Activated T-helper 1 cell treated with anti-CD3 and anti-CD28 coated beads, Interleukin-12 subunit alpha, Interleukin-12 subunit beta, Interleukin-2, Interleukin-4 antibody, amounts not matched to agents 30 ng/mL and 10 ng/mL and 1 ng/mL, durations not matched to agents 14 hours and 24 hours and 36 hours (primary cell): ENCODE results near the gene NAT14. TPM values are rescaled to one million over a fixed set of nuclear protein-coding genes. Genes with fewer than 3 reads are reported as not detected.

Experiments used
- DNase-seq: peaks from one replicate; pipeline ENCODE4 v3.0.0; 2021; ENCODE audit warnings: low spot score
- H3K27ac Mint-ChIP-seq: one replicate; pipeline ENCODE4 v1.8.0; 2021; ENCODE audit warnings: mild to moderate bottlenecking, mixed read lengths
- H3K27me3 Mint-ChIP-seq: one replicate; pipeline ENCODE4 v1.8.0; 2022; ENCODE audit warnings: mild to moderate bottlenecking, moderate library complexity, mixed read lengths; ENCODE audit not compliant: insufficient read depth
- H3K36me3 Mint-ChIP-seq: one replicate; pipeline ENCODE4 v1.8.0; 2021; ENCODE audit warnings: low read depth, mixed read lengths
- H3K4me1 Mint-ChIP-seq: one replicate; pipeline ENCODE4 v1.8.0; 2021; ENCODE audit warnings: low read depth, mixed read lengths
- H3K4me3 Mint-ChIP-seq: one replicate; pipeline ENCODE4 v1.8.0; 2021; ENCODE audit warnings: mild to moderate bottlenecking, moderate library complexity, mixed read lengths
- H3K9me3 Mint-ChIP-seq: one replicate; pipeline ENCODE4 v1.8.0; 2021; ENCODE audit warnings: mixed read lengths
- intact Hi-C: fragments of 100-400 bp; cut with micrococcal nuclease; formaldehyde crosslinking; loops from one replicate; pipeline ENCODE4 v1.15.1; 2024
- total RNA-seq: library from RNA; stranded (reverse); gene quantifications from 2 replicates; pipeline ENCODE4 v1.2.3, GENCODE V29; 2022

NAT14 gene
- total RNA-seq, 1 donor from 2014 or later: 26.1 TPM

DNA sequence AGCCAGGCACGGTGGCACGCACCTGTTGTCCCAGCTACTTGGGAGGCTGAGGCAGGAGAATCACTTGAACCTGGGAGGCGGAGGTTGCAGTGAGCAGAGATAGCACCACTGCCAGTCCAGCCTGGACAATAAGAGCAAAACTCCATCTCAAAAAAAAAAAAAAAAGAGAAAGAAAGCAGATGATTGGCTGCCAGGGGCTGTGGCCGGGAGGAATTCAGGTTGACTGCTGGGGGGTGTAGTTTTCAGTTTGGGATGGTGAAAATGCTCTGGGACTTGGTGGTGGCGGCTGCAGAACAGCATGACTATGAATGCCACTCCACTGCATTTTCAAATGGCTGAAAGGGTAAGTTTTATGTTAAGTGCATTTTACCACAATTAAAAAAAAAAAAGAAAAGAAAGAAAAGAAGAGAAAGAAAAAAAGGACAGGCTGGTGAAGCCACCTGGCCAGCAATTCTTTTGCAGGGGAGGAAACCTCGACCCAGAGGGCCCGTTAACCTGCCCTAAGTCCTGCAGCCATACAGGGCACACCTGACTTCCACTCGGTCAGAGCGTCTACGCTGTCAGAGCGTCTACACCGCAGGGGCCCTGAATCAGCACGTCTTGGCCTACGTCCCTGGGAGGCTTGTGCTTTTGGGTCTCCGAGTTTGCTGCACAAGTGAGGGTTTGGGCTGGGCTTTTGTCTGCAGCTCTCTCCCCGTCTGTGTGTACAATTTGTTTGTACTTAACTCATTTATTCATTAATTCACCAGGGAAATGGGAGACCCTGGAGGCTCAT, 27.1 kb upstream of the NAT14 start:
- Mint-ChIP-seq H3K27ac (no peak overlapping the region), H3K4me1 (peaks cover 5% of the 10 kb centered on the region), H3K27me3 (peaks cover 14% of the 10 kb centered on the region), H3K4me3 (no peak overlapping the region), H3K36me3 (peaks cover 5% of the 10 kb centered on the region), H3K9me3 (no peaks in the 10 kb centered on the region)
- DNase-seq: no peak
- intact Hi-C loops: no loop called here

DNA sequence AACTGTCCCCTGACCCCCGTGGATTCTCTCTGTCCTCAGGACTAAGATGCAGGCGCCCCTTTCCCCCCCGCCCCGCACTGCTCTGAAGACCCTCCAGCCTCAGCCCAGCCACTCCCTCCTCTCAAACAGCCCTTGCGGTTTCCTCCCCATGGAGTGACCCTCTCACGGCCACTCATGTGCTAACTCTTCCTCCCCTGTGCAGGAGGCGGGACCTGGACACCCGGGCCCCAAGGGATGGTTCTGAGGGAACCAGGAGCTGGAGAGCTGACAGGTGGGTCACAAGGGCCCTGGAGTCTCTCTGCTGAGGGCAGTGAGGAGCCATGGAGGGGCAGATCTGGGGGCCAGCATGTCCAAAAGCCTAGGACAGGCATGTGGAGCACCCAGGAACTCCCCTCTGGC, 25.4 kb upstream of the NAT14 start:
- intact Hi-C loops: no loop called here
- H3K27me3 Mint-ChIP-seq: peaks cover 4% of the 10 kb centered on the region
- no peaks in the 10 kb centered on the region for H3K9me3 Mint-ChIP-seq
- peaks cover 5% of the 10 kb centered on the region for H3K4me1 Mint-ChIP-seq
- peaks cover 3% of the 10 kb centered on the region for H3K36me3 Mint-ChIP-seq
- H3K27ac Mint-ChIP-seq: no peak overlapping the region
- DNase-seq: no peak
- no peak overlapping the region for H3K4me3 Mint-ChIP-seq

DNA sequence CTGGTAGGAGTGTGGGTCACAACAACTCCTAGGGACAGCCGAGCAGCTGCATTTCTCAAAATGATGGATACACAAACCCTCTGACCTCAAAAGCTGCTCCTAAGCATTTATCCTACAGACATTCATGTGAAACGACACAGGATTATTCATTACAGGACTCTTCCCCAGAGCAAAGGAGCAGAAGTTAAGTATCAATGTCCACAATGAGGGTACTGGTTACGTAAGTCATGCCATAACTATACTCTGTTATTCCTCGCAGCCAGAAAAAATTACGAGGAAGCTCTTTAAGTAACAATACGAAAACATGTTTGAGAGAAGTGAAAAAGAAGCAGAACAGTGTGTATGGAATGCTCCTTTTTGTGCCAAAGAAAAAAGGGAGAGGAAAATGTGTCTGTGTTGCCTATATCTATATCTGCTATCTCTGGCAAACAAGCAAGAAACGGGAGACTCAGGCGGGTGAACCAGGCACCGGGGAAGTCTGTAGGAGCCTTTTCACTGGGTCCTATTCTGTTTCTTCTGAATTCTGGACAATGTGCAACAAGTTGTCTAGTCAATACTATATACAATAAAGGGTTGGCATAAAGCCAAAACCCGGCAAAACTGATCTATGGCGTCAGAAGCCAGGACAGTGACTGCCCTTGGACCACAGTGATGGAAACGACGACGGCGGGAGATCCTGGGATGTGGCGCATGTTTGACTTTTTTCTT, 24.9 kb upstream of the NAT14 start:
- intact Hi-C loops: loop anchor here (2.0 kb wide), 1 partner anchor 57 kb away; no protein-coding TSS in a partner anchor
- Mint-ChIP-seq H3K36me3 (no peaks in the 10 kb centered on the region), H3K4me1 (peaks cover 5% of the 10 kb centered on the region), H3K27me3 (peaks cover 2% of the 10 kb centered on the region), H3K9me3 (no peaks in the 10 kb centered on the region), H3K27ac (peak overlapping the region; percentile 67), H3K4me3 (peak overlapping the region; percentile 81)
- DNase-seq: no peak

DNA sequence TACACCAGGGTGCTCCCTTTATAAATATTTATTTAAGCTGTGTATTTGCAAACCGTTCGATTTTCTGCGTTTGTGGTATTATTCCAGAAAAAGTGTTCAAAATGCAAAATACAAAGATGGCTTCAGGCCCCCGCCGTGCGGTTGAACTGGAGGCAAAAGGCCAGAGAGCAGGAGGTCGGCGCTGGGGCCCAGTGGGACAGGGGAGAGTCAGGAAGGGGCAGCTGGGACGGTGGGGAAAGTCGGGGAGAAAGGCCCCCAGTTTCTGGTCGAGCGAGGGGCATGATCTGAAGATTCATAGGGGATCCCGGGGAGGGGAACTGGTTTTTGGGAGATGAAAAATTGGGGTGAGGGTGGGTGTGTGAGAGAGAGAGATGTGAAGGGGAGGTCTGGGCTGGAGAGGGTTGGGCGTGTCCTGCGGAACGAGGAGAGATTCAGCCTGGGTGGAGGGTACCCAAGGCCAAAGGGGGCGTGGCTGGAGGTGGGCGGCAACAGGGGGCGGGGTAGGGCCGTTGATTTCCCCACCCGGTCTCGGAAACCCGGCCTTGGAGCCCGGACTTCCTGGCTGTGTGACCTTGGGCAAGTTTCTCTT, 24.2 kb upstream of the NAT14 start:
- intact Hi-C loops: loop anchor here (1.0 to 2.0 kb wide), 8 partner anchors 16 to 300 kb away; partner anchors contain the start of genes FIZ1, HSPBP1, KMT5C and NAT14

DNA sequence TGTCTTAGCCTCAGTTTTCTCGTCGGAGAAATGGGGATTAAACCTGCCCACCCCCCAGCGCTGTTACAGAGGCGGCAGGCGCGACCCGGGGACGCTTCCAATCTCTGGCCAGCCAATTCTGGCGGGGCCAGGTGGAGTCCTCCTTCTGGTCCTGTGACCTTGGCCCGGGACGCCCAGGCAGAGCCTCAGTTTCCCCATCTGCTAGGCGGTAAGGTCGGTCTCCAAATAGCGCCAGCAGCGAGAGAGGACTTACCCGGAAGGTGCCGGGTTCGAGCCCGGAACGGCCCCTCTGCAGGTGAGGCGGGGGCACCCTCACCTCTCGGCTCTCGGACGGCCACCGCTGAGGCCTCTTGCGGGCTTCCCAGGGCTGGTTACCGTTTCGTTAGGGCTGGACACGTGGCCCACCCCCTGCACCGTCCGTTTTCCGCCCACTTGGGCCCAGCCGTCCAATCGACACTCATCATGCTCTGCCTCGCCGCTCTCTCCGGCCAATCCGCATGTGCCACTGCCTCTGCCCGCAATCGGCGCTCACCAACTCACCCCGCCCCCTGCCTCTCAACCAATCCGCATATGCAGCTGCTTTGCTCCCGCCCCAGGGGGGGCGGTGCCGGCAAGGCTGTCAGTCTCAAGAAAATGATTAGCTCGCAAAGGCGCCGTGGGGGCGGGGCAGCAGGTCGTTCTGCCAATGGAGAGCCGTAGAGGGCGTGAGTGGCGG, 23.6 kb upstream of the NAT14 start, which contains the start of gene ISOC2:
ISOC2 (minus strand) TSS at position 384 of the 715 bp plus-strand sequence. CDS start 5,156 bp downstream, outside the sequence.
- H3K4me3 Mint-ChIP-seq: peak within 1 kb of the TSS; percentile 81
- no peaks in the 10 kb centered on the region for H3K9me3 Mint-ChIP-seq
- peak within 1 kb of the TSS; percentile 77 for H3K27ac Mint-ChIP-seq
- DNase-seq: peak; percentile 100
- no peaks in the 10 kb centered on the region for H3K36me3 Mint-ChIP-seq
- H3K27me3 Mint-ChIP-seq: peaks cover 2% of the 10 kb centered on the region
- H3K4me1 Mint-ChIP-seq: peaks cover 5% of the 10 kb centered on the region
- intact Hi-C loops: loop anchor here (1.0 to 2.0 kb wide), 8 partner anchors 15 to 301 kb away; partner anchors contain the start of genes FIZ1, HSPBP1, KMT5C and NAT14

More for the DNA sequence above, 24.2 kb upstream of the NAT14 start:
- Mint-ChIP-seq H3K27me3 (peaks cover 2% of the 10 kb centered on the region), H3K4me3 (peak overlapping the region; percentile 81), H3K4me1 (peaks cover 5% of the 10 kb centered on the region), H3K27ac (peak overlapping the region; percentile 76), H3K36me3 (no peaks in the 10 kb centered on the region), H3K9me3 (no peaks in the 10 kb centered on the region)
- peak; percentile 20 for DNase-seq

DNA sequence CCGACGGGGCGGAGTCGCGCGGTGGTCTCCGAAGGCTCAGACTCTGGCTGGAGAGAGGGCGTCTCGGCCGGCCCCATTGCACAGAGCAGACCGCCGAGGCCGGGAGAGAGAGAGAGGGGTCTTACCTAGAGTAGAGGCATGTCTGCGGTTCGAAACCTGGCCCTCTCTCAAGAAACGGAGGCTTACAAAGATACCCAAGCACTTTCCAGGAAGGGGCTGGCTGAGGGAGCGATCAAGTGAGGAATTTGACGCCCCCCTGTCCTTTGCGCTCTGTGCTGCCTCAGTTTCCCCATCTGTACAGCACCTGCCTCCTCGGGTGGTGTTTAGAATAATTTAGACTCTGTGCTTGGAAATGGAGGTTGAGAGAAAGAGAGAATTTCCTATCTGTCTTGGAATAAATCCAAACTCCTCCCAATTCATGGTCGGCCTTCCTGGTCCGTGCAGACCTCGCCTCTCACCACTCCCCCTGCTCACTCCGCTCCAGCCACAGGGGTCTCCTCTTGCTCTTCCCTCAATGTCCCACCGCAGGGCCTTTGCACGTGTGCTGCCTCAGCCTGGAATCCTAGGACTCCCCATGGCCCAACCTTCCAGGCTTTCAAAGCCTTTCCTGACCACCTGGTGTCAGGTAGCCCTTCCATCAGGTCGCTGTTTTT, 22.9 kb upstream of the NAT14 start:
- peak overlapping the region; percentile 77 for H3K27ac Mint-ChIP-seq
- peaks cover 5% of the 10 kb centered on the region for H3K4me1 Mint-ChIP-seq
- peak overlapping the region; percentile 81 for H3K4me3 Mint-ChIP-seq
- peaks cover 2% of the 10 kb centered on the region for H3K27me3 Mint-ChIP-seq
- intact Hi-C loops: loop anchor here (1.0 to 2.0 kb wide), 8 partner anchors 14 to 302 kb away; partner anchors contain the start of genes FIZ1, HSPBP1, KMT5C and NAT14
- H3K9me3 Mint-ChIP-seq: no peaks in the 10 kb centered on the region
- DNase-seq: no peak
- no peaks in the 10 kb centered on the region for H3K36me3 Mint-ChIP-seq

DNA sequence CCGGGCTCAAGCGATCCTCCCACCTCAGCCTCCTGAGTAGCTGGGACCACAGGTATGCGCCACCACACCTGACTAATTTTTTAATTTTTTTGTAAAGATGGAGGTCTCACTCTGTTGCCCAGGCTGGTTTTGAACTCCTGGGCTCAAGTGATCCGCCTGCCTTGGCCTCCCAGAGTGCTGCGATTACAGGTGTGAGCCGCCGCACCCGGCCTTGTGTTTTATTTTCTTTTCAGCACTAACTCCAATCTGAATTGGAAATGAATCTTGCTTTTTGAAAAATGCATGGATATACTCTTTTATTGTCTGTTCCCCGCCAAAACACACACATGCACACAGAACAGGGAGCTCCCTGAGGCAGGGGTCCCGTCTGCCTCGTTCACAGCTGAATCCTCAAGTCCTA, 22.3 kb upstream of the NAT14 start:
- intact Hi-C loops: no loop called here
- Mint-ChIP-seq H3K4me3 (peak overlapping the region; percentile 81), H3K9me3 (no peaks in the 10 kb centered on the region), H3K36me3 (no peaks in the 10 kb centered on the region), H3K27ac (no peak overlapping the region), H3K4me1 (peaks cover 5% of the 10 kb centered on the region), H3K27me3 (peaks cover 2% of the 10 kb centered on the region)
- no peak for DNase-seq

DNA sequence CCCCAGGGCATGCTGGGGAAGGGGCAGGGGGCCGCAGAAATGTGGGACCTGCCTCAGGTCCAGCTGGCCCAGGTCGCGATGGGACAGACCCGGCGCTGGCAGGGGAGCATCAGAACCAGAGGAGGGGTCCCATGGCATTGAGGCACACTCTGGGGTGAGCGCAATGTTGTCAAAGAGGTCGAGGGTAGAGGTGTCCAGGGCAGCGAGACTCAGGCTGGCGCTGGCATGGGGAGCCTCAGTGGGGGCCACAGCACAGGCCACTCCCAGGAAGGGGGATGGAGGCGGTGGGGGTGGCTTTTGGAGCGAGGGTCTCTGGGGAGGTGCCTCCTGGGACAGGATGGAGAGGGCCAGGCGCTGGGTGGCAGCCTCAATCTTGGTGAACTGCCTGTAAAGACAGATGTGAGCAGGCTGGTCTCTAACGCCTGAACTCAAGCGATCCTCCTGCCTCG, 21.4 kb upstream of the NAT14 start:
- no peak overlapping the region for H3K27ac Mint-ChIP-seq
- DNase-seq: no peak

DNA sequence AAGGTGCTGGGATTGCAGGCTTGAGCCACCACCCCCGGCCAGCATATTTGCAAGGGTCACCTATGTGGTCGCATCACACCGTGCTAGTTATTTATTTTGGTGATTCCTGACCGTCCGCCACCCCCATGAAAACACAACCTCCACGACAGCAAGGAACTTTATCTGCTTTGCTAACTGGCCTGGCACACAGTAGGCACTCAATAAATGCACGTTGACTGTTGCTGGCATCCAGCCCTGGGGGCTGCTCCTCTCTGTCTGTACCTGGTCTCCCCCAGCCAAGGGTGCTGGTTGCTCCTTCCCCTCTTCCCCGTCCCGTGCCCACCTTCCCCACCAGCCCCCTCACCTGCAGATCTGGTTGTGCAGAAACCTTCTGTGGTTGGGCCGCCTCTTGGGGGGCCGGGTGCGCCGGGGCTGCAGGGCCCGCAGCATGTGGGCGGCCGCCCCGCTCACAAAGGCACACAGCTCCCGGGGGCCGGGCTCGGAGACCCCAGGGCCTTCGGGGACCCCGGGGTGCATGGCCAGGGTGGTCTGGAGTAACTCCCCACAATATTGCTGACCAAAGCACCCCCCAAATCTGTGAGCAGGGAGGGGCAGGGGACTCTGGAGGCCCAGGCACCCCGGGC, 20.8 kb upstream of the NAT14 start:
- no peak overlapping the region for H3K4me3 Mint-ChIP-seq
- no peaks in the 10 kb centered on the region for H3K36me3 Mint-ChIP-seq
- H3K4me1 Mint-ChIP-seq: peaks cover 10% of the 10 kb centered on the region
- no peak overlapping the region for H3K27ac Mint-ChIP-seq
- intact Hi-C loops: no loop called here
- DNase-seq: no peak
- peaks cover 4% of the 10 kb centered on the region for H3K27me3 Mint-ChIP-seq
- no peaks in the 10 kb centered on the region for H3K9me3 Mint-ChIP-seq

More for the DNA sequence above, 21.4 kb upstream of the NAT14 start:
- no peak overlapping the region for H3K4me3 Mint-ChIP-seq
- H3K27me3 Mint-ChIP-seq: peaks cover 4% of the 10 kb centered on the region
- peaks cover 10% of the 10 kb centered on the region for H3K4me1 Mint-ChIP-seq
- intact Hi-C loops: no loop called here
- no peaks in the 10 kb centered on the region for H3K36me3 Mint-ChIP-seq
- H3K9me3 Mint-ChIP-seq: no peaks in the 10 kb centered on the region

DNA sequence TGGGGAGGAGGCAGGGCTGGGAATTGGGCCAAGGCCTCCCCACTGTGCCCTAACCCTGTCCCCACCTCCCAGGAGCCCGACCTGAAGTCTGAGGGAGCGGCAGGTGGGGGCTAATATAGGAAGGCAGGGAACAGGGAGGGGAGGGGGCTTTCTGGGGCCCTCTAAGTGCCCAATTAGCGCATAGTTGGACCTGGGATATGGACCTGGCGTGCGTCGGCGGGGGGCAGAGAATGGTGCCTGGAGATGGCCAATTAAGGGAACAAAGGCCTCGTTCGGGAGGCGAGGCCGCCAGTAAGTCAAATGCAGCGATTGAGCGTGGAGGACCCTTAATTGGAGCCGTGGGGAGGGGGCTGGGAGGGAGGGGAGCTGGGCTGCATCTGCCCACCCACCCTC, 20.3 kb upstream of the NAT14 start, which contains the start of gene C19orf85:
C19orf85 (minus strand) TSS at position 90 of the 393 bp plus-strand sequence. CDS start 197 bp downstream, outside the sequence.
- no peak within 1 kb of the TSS for H3K4me3 Mint-ChIP-seq
- no peak within 1 kb of the TSS for H3K27ac Mint-ChIP-seq
- peaks cover 10% of the 10 kb centered on the region for H3K4me1 Mint-ChIP-seq
- no peaks in the 10 kb centered on the region for H3K9me3 Mint-ChIP-seq
- intact Hi-C loops: no loop called here
- H3K36me3 Mint-ChIP-seq: no peaks in the 10 kb centered on the region
- peaks cover 4% of the 10 kb centered on the region for H3K27me3 Mint-ChIP-seq
- DNase-seq: no peak

DNA sequence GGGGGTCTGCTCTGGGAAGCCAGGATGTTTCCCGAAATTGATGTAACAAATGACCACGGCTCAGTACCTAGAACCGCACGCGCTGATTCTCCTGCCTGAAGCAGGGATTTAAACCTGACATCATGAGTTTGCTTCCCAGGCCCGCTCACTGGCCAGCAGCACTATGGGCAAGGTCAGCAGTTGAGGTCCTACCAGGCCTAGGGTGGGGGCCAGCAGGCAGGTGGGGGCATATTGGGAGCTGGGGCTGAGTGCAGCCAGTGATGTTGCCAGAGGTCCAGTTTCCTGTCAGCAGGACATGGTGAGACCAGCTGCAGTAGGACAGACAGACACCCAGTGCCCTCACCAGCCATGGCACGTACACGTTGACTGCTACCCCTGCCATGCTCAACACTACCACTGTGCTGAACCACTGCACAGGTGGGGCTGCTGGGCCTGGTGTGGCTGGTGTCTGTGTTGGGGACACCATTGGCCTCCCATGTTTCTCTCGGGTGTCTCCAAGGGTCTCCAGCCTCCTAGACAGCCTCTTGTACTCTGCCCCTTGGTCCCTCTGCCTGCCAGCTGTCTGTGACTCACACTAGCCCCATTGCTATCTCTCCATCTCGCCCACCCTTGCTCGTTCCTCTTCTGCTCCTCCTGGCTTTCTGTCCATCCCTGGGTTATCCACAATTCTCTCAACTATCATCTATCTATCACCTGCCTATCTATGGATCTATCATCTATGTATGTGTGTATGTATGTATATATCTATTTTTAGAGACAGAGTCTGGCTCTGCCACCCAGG, 19.3 kb upstream of the NAT14 start:
- Mint-ChIP-seq H3K4me1 (peaks cover 10% of the 10 kb centered on the region), H3K9me3 (no peaks in the 10 kb centered on the region), H3K36me3 (no peaks in the 10 kb centered on the region), H3K4me3 (no peak overlapping the region), H3K27me3 (peaks cover 4% of the 10 kb centered on the region), H3K27ac (no peak overlapping the region)
- intact Hi-C loops: no loop called here
- DNase-seq: no peak
